ENCODE results near the gene PMFBP1. TPM values are rescaled to one million over a fixed set of nuclear protein-coding genes. Genes with fewer than 3 reads are reported as not detected.

Gene PMFBP1
- total RNA-seq, 1 donor from 2014 or later = not detected

DNA sequence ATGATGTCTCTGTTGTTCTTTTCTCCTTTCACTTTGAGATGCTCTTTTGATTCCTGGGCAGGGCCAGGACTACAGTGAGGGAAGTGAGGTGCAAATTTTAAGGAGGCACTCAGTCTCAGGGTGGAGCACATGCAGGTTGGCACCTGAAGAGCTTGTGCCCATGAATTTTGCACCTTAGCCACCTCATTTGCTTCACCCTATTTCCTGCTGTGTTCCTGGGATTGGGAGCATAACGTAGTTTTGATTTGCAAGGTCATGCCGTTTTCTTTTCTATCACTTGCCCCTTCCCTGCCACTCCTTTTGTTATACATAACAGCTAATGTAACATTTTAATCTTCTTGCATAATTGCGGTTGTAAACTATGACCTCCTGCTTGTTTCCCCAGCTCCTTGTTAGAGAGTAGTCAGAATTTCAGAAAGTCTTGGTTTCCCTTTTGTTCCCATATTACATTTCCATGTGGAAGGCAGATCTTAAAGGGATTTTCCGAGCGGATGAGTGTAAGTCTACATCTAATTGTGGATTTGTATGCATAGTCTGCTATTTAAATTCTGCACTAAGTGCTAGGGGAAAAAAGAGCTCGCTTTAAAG, 9.8 kb downstream of the PMFBP1 start:
- Histone ChIP-seq H3K27me3 (no peaks in the 10 kb centered on the region), H3K9me3 (no peaks in the 10 kb centered on the region), H3K27ac (no peak overlapping the region), H3K36me3 (no peaks in the 10 kb centered on the region), H3K4me1 (no peaks in the 10 kb centered on the region), H3K4me3 (no peak overlapping the region)
- no peak for DNase-seq (ENCODE audit: low spot score in 2 of 2)
- intact Hi-C loops (cut with DNase I) = no loop called here
- TF ChIP-seq, protein P1, sequence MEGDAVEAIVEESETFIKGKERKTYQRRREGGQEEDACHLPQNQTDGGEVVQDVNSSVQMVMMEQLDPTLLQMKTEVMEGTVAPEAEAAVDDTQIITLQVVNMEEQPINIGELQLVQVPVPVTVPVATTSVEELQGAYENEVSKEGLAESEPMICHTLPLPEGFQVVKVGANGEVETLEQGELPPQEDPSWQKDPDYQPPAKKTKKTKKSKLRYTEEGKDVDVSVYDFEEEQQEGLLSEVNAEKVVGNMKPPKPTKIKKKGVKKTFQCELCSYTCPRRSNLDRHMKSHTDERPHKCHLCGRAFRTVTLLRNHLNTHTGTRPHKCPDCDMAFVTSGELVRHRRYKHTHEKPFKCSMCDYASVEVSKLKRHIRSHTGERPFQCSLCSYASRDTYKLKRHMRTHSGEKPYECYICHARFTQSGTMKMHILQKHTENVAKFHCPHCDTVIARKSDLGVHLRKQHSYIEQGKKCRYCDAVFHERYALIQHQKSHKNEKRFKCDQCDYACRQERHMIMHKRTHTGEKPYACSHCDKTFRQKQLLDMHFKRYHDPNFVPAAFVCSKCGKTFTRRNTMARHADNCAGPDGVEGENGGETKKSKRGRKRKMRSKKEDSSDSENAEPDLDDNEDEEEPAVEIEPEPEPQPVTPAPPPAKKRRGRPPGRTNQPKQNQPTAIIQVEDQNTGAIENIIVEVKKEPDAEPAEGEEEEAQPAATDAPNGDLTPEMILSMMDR (IDR thresholded peaks at IDR 0.05) = no peak

DNA sequence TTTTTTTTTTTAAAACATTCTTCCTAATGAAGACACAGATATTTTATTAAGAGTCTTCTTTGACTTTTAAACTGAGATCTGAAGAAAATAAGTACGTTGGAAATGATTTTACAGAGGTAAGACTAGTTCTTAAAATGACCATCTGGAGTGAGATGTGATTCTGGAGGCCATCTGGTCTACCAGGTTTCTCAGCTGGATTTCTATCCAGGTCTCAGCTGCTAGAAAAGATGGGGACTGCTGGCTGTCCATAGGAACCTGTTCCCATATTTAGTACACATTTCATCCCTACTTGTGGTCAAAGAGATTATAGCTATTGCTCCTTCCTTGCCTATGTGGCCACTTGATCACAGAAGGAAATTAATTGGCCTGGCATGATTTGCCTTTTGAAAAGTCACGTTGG, 12.2 kb downstream of the PMFBP1 start:
- TF ChIP-seq, protein P1 (IDR thresholded peaks at IDR 0.05) = no peak
- intact Hi-C loops (cut with DNase I) = no loop called here
- Histone ChIP-seq H3K4me3 (no peak overlapping the region), H3K9me3 (no peaks in the 10 kb centered on the region), H3K36me3 (no peaks in the 10 kb centered on the region), H3K27ac (no peak overlapping the region), H3K4me1 (no peaks in the 10 kb centered on the region), H3K27me3 (no peaks in the 10 kb centered on the region)
- no peak for DNase-seq (ENCODE audit: low spot score in 2 of 2)

DNA sequence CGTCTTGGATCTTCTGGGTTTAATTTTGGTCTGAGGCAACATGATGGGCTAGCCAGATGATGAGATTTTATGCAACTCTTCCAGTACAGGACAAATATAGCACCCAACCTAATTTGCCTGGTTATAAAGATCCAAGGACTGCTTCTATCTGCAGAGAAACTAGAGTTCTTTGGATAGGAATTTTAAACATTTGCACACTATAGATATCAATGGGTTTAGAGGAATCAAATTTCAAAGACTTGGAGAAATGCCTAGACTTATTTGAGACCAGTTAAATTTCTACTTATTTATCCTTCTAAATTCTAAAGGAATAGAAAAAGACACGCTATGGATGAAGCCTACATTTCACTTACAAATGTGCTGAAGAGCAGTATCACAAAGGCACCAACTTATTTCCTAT, 12.6 kb downstream of the PMFBP1 start:
- no peak for DNase-seq (ENCODE audit: low spot score in 2 of 2)
- no peak overlapping the region for H3K27ac ChIP-seq
- no peaks in the 10 kb centered on the region for H3K36me3 ChIP-seq
- intact Hi-C loops (cut with DNase I) = no loop called here
- TF ChIP-seq, protein P1 (IDR thresholded peaks at IDR 0.05) = no peak
- no peaks in the 10 kb centered on the region for H3K27me3 ChIP-seq
- no peak overlapping the region for H3K4me3 ChIP-seq
- H3K4me1 ChIP-seq = no peaks in the 10 kb centered on the region
- no peaks in the 10 kb centered on the region for H3K9me3 ChIP-seq

DNA sequence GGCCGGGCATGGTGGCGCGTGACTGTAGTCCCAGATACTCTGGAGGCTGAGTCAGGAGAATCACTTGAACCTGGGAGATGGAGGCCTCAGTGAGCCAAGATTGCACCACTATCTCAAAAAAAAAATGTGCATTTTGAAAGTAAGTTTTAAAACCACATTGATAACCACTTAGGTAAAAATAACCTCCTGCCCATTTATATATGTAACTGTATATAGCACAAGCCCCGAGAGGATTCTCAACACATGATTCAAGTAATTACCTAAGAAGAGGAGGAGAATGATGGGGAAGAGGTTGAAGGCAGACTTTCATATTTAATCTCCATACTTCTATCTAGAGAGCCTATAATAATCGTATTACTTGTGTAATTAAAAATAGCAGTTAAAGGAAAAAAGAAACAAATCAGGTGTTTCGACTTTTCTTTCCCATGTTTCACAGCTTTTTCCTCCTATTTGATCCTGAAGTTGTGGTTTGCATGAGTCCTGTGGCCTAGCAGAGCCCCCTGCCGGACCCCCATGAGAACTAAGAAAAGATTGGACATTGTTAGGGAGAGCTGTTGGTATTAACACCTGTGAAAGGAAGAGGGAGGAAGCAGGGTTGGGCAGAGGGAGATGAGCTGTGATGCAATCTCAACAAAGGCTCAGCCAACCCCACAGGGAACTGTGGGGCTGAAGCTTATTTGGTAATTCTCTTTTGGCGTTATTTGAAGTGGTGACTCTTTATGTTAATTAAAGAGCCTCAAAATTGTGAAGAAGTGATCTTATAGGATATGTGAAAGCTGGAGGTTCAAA, 22.1 kb downstream of the PMFBP1 start:
- no peaks in the 10 kb centered on the region for H3K9me3 ChIP-seq
- no peak overlapping the region for H3K4me3 ChIP-seq
- no peak for DNase-seq (ENCODE audit: low spot score in 2 of 2)
- H3K27me3 ChIP-seq = no peaks in the 10 kb centered on the region
- no peaks in the 10 kb centered on the region for H3K4me1 ChIP-seq
- H3K36me3 ChIP-seq = no peaks in the 10 kb centered on the region
- intact Hi-C loops (cut with DNase I) = no loop called here
- TF ChIP-seq, protein P1 (IDR thresholded peaks at IDR 0.05) = no peak
- no peak overlapping the region for H3K27ac ChIP-seq

DNA sequence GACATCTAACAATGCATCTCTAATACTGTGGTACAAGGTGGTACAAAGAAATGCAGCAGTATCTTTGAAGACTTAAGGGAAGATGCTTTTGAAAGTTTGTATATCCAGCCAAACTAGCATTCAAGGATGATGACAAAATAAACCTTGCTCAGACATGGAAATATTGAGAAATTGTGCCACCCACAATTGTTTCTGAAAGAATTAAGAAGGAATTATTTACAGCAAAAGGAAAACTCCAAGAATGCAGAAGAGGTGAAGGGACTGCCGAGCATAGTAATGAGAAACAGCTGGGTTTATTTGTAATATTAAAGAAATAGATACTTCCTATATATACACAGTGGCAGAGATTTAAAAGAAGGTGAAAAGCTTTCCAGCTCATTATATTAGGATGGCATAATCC, 29.5 kb downstream of the PMFBP1 start:
- no peaks in the 10 kb centered on the region for H3K9me3 ChIP-seq
- H3K27me3 ChIP-seq = no peaks in the 10 kb centered on the region
- no peaks in the 10 kb centered on the region for H3K4me1 ChIP-seq
- no peaks in the 10 kb centered on the region for H3K36me3 ChIP-seq
- H3K4me3 ChIP-seq = no peak overlapping the region
- intact Hi-C loops (cut with DNase I) = no loop called here
- TF ChIP-seq, protein P1 (IDR thresholded peaks at IDR 0.05) = no peak
- no peak for DNase-seq (ENCODE audit: low spot score in 2 of 2)
- no peak overlapping the region for H3K27ac ChIP-seq

Data from ascending aorta (tissue), 2 donors.